ENCODE measurements around the gene SRC.

GRCh38 chr20:37377346-37378081 lies 31.6 kb downstream of the SRC start:
- TF ChIP-seq CTCF (conservative IDR thresholded peaks at IDR 0.05; ENCODE audit: low read depth, low read length) (no peak), EZH2 (IDR thresholded peaks at IDR 0.05; ENCODE audit: low read length, unreplicated experiment) (no peak)

Data from PC-3 (cell line).